Psoas muscle (tissue), 8 donors: ENCODE measurements around the gene SMIM12. TPM values are rescaled to one million over a fixed set of nuclear protein-coding genes. Genes with fewer than 3 reads are reported as not detected.

ENCODE experiments used
- ATAC-seq, 4 donors: fragments of 200-7000 bp; cut with Tn5 transposase; one replicate each; pipeline ENCODE4 v1.9.1; 2020; ENCODE audit warnings: moderate library complexity in 3 of 4, mild to moderate bottlenecking in 2 of 4
- DNase-seq, 2 donors: peaks; one replicate each; pipeline ENCODE4 v3.0.0-alpha.2; 2020
- H3K27ac ChIP-seq: fragments of 200-600 bp; one replicate; pipeline ENCODE4 v1.8.0; 2022
- H3K27me3 ChIP-seq, 3 donors: fragments of 200-600 bp in 1 of 3; one replicate each; pipeline versions ENCODE4 v1.6.1 to v1.8.0; 2013 to 2022; ENCODE audit warnings: low read length in 2 of 3, mild to moderate bottlenecking in 2 of 3, moderate library complexity in 1 of 3; ENCODE audit not compliant: insufficient read depth in 3 of 3
- H3K36me3 ChIP-seq, 2 donors: fragments of 200-600 bp in 1 of 2; one replicate each; pipeline versions ENCODE4 v1.6.1 to v1.8.0; 2013 to 2022; ENCODE audit warnings: low read depth in 1 of 2, mild to moderate bottlenecking in 1 of 2, moderate library complexity in 1 of 2; ENCODE audit not compliant: insufficient read depth in 1 of 2
- H3K4me1 ChIP-seq: fragments of 200-600 bp; one replicate; pipeline ENCODE4 v1.8.0; 2022
- H3K4me3 ChIP-seq: fragments of 200-600 bp; one replicate; pipeline ENCODE4 v1.8.0; 2022; ENCODE audit warnings: mild to moderate bottlenecking
- H3K9me3 ChIP-seq: fragments of 200-600 bp; one replicate; pipeline ENCODE4 v1.8.0; 2022
- CTCF ChIP-seq: fragments of 200-600 bp; IDR thresholded peaks from one replicate; pipeline ENCODE4 v1.8.0; 2022; ENCODE audit warnings: antibody characterized with exemption
- WGBS, 3 donors: extraction: QIAGEN DNeasy Blood & Tissue Kit; methylation state at CpG; one replicate each; pipeline versions ENCODE4 v1.1.6 to v1.1.7; 2013; 5-methylcytosine and 5-hydroxymethylcytosine counted together
- intact Hi-C, 2 donors: fragments of 100-400 bp; cut with DNase I; formaldehyde crosslinking; loops; one replicate each; pipeline versions ENCODE4 v1.11.0 to v1.14.2; 2022
- polyA plus RNA-seq, 3 donors: library from polyadenylated mRNA; stranded (reverse); fragments of 200-250 nt; gene quantifications; one replicate each; pipeline ENCODE4 v1.2.3, GENCODE V29; 2013
- total RNA-seq, 4 donors: library from RNA; stranded (reverse); fragmentation: NEBNext Ultra II Directional in 2 of 4; extraction: Animal tissue kit (Norgen Biotek cat#: 25700) in 2 of 4; gene quantifications; one replicate each; pipeline versions ENCODE4 v1.2.1 to v1.2.4, GENCODE V29; 2021 to 2023
- donor health status: healthy with polysubstance abuse.
- donor health status: DM: no; HTN: no; CAD: no; lungs with moderate emphysema.
- donor health status: Bipolar disorder and iron deficiency.
- donor health status: healthy.
- donor health status: DM: yes; HTN: yes; CAD: no.
- donor health status: DM: no; HTN: no; CAD: no.
- donor health status: DM: no; HTN: no; CAD: no.
- donor health status: DM: yes; HTN: yes; CAD: no.

Gene SMIM12
- total and polyA plus RNA-seq, 7 donors, result 17.9 to 140 (median 59.2) TPM

- Histone ChIP-seq H3K27ac (no peak overlapping the region), H3K4me3 (no peak overlapping the region), H3K9me3 (no peaks in the 10 kb centered on the region), H3K27me3 (peaks cover 0 to 11% (median 8%) of the 10 kb centered on the region in 3 donors), H3K36me3 (no peaks in the 10 kb centered on the region), H3K4me1 (no peaks in the 10 kb centered on the region)
- 55 to 76% (median 65%) methylated on average over 1 of the region's 1 CpG for WGBS, 3 donors
- intact Hi-C loops, result no loop called here
- no peak for ATAC-seq
- no peak for DNase-seq
- TF ChIP-seq CTCF, result no peak
Observed at GRCh38 chr1:34906222-34906621, 46.7 kb upstream of the SMIM12 start.

- DNase-seq, result no peak
- H3K36me3 ChIP-seq, result no peaks in the 10 kb centered on the region
- H3K4me1 ChIP-seq, result no peaks in the 10 kb centered on the region
- intact Hi-C loops, result no loop called here
- ATAC-seq, result no peak
- no peak for TF ChIP-seq CTCF
- H3K27ac ChIP-seq, result no peak overlapping the region
- H3K27me3 ChIP-seq, result peaks cover 0 to 8% (median 5%) of the 10 kb centered on the region in 3 donors
- H3K4me3 ChIP-seq, result no peak overlapping the region
- WGBS, 3 donors, result 77 to 79% (median 79%) methylated on average over 10 to 12 of the region's 12 CpGs
- no peaks in the 10 kb centered on the region for H3K9me3 ChIP-seq
Observed at GRCh38 chr1:34905098-34905459, 45.5 kb upstream of the SMIM12 start.

- intact Hi-C loops, result no loop called here
- Histone ChIP-seq H3K9me3 (no peaks in the 10 kb centered on the region), H3K27me3 (peaks cover 0 to 8% (median 4%) of the 10 kb centered on the region in 3 donors), H3K36me3 (no peaks in the 10 kb centered on the region), H3K27ac (no peak overlapping the region), H3K4me3 (no peak overlapping the region), H3K4me1 (no peaks in the 10 kb centered on the region)
- 85 to 87% (median 86%) methylated on average over 33 of the region's 33 CpGs for WGBS, 3 donors
- ATAC-seq (no peak), DNase-seq (no peak)
- no peak for TF ChIP-seq CTCF
Observed at GRCh38 chr1:34904236-34905097, 44.9 kb upstream of the SMIM12 start.

- 63 to 67% (median 64%) methylated on average over 7 of the region's 7 CpGs for WGBS, 3 donors
Observed at GRCh38 chr1:34901919-34902318, 42.4 kb upstream of the SMIM12 start.

More at GRCh38 chr1:34901919-34902318, 42.4 kb upstream of the SMIM12 start:
- ATAC-seq (no peak), DNase-seq (no peak)
- Histone ChIP-seq H3K27ac (no peak overlapping the region), H3K4me3 (no peak overlapping the region), H3K36me3 (no peaks in the 10 kb centered on the region), H3K4me1 (no peaks in the 10 kb centered on the region), H3K9me3 (no peaks in the 10 kb centered on the region), H3K27me3 (peaks cover 0 to 5% (median 4%) of the 10 kb centered on the region in 3 donors)
- TF ChIP-seq CTCF, result no peak
- intact Hi-C loops, result no loop called here
